Frontal cortex (tissue), 4 donors: ENCODE measurements around the gene SCP2. TPM values are rescaled to one million over a fixed set of nuclear protein-coding genes. Genes with fewer than 3 reads are reported as not detected.

Experiments used
- DNase-seq, 2 donors: peaks; one replicate each; pipeline ENCODE4 v3.0.0; 2012; ENCODE audit warnings: low spot score in 2 of 2
- FAIRE-seq: peaks from 2 replicates; lab custom pipeline; 2012; peaks lifted over from hg19 to GRCh38; lab: Jason Lieb, UNC
- total RNA-seq: library from RNA; depleted of rRNA; stranded (reverse); fragments of >200 nt; gene quantifications from one replicate; pipeline ENCODE4 v1.2.3, GENCODE V29; 2014
- donor health status: control.
- donor health status: control.
- donor health status: control.

The SCP2 gene
- total RNA-seq, 1 donor from 2014 or later = 57.5 TPM

- DNase-seq (no peak), FAIRE-seq (no peak)
Measured at GRCh38 chr1:53076721-53077598, 149.9 kb downstream of the SCP2 start.

GRCh38 chr1:53077599-53077965, 150.5 kb downstream of the SCP2 start:
- no peak for FAIRE-seq
- no peak for DNase-seq

- DNase-seq (no peak), FAIRE-seq (no peak)
Measured at GRCh38 chr1:53078333-53079101, 151.4 kb downstream of the SCP2 start.

GRCh38 chr1:53079251-53079650, 152.2 kb downstream of the SCP2 start:
- FAIRE-seq = no peak
- DNase-seq = no peak

- no peak for FAIRE-seq
Measured at GRCh38 chr1:53080041-53080440, 153.0 kb downstream of the SCP2 start.

GRCh38 chr1:53080769-53081168, 153.7 kb downstream of the SCP2 start:
- DNase-seq (no peak), FAIRE-seq (no peak)

More at GRCh38 chr1:53080041-53080440, 153.0 kb downstream of the SCP2 start:
- no peak for DNase-seq

- FAIRE-seq = no peak
- DNase-seq = no peak
Measured at GRCh38 chr1:53081384-53082066, 154.4 kb downstream of the SCP2 start.

- FAIRE-seq (no peak), DNase-seq (no peak)
Measured at GRCh38 chr1:53082826-53083455, 155.9 kb downstream of the SCP2 start.

GRCh38 chr1:53083636-53084588, 156.8 kb downstream of the SCP2 start:
- FAIRE-seq = no peak
- no peak for DNase-seq

GRCh38 chr1:53084589-53084971, 157.5 kb downstream of the SCP2 start:
- DNase-seq = no peak
- FAIRE-seq = no peak

GRCh38 chr1:53085405-53085804, 158.3 kb downstream of the SCP2 start:
- no peak for FAIRE-seq
- DNase-seq = no peak

GRCh38 chr1:53086491-53087070, 159.5 kb downstream of the SCP2 start:
- DNase-seq = no peak
- FAIRE-seq = no peak

GRCh38 chr1:53087332-53088285, 160.5 kb downstream of the SCP2 start:
- no peak for FAIRE-seq

GRCh38 chr1:53088616-53089300, 161.7 kb downstream of the SCP2 start:
- DNase-seq = no peak
- FAIRE-seq = no peak

More at GRCh38 chr1:53087332-53088285, 160.5 kb downstream of the SCP2 start:
- DNase-seq = no peak

- FAIRE-seq (no peak), DNase-seq (no peak)
Measured at GRCh38 chr1:53089478-53090226, 162.6 kb downstream of the SCP2 start.
